HUES64 (cell line): ENCODE measurements around the gene ERG28.

Experiments
- H3K27ac ChIP-seq: 2 replicates; pipeline ENCODE4 v1.7.0; 2013; ENCODE audit warnings: low read depth, low read length, inconsistent platforms
- H3K27me3 ChIP-seq: 2 replicates; pipeline ENCODE4 v1.6.1; 2013; ENCODE audit warnings: mild to moderate bottlenecking, low read length; ENCODE audit not compliant: insufficient read depth
- H3K36me3 ChIP-seq: 2 replicates; pipeline ENCODE4 v1.6.1; 2013; ENCODE audit warnings: mild to moderate bottlenecking, low read length; ENCODE audit not compliant: insufficient read depth
- H3K4me1 ChIP-seq: 2 replicates; pipeline ENCODE4 v1.6.1; 2013; ENCODE audit warnings: mild to moderate bottlenecking, low read length, moderate library complexity; ENCODE audit not compliant: insufficient read depth
- H3K4me3 ChIP-seq: 2 replicates; pipeline ENCODE4 v1.5.1; 2013; ENCODE audit warnings: mild to moderate bottlenecking, low read length, moderate library complexity
- H3K9ac ChIP-seq: 2 replicates; pipeline ENCODE4 v1.6.1; 2013; ENCODE audit warnings: mild to moderate bottlenecking, low read depth, low read length
- H3K9me3 ChIP-seq: 2 replicates; pipeline ENCODE4 v1.6.1; 2013; ENCODE audit warnings: low read depth, low read length; ENCODE audit not compliant: insufficient read depth
- WGBS: fragments of 150-250, 120-280 bp; methylation state at CpG from one replicate; pipeline ENCODE4 v1.1.7; 2013; ENCODE audit warnings: missing lambda C conversion rate; 5-methylcytosine and 5-hydroxymethylcytosine counted together

The ERG28 gene

DNA sequence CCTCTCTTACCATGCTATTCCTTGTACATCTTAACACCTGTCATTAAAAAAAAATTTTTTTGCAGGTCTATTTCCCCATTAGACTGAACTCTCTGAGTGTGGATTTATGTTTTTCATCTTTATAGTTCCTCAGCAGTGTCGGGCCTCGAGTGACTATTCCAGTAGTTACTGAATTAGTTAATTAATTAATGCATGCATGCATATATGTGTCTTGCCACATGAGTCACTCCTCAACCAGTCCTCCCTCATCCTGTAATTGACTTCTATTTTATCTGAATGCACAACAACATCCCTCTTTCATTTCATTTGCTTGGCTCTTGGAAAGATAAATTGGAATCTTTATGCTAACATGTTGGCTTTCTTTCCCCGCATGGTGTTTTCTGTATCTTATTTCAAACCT lies 35.6 kb downstream of the ERG28 start:
- Histone ChIP-seq H3K36me3 (no peaks in the 10 kb centered on the region), H3K9me3 (no peaks in the 10 kb centered on the region), H3K27ac (no peak overlapping the region), H3K27me3 (no peaks in the 10 kb centered on the region), H3K4me1 (peaks cover 5% of the 10 kb centered on the region; the same call in 1 of the 2 replicates), H3K4me3 (no peak overlapping the region), H3K9ac (no peak overlapping the region)
- 97% methylated on average over 2 of the region's 3 CpGs for WGBS

DNA sequence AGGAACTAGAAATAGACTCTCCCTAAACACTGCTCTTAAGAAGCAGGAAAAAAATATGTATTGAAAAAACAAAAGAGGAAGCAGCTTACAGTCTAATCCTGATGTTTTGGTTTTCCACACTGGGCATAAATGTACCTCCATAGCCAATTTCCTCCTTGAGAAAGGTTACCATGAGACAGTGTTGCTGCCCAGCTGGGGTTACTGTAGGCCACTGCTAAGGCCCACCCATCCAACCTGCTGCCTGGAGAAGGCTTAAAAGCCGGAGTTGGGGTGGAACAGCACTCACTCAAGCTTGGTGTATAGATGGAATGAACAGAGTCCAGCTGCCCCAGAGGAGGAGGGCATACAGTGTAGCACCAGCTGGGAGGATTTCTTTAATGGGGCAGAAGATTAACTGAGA lies 41.1 kb downstream of the ERG28 start:
- no peaks in the 10 kb centered on the region for H3K27me3 ChIP-seq
- H3K9ac ChIP-seq = no peak overlapping the region
- WGBS = 90% methylated on average over 1 of the region's 1 CpG
- H3K27ac ChIP-seq = no peak overlapping the region
- no peak overlapping the region for H3K4me3 ChIP-seq
- H3K4me1 ChIP-seq = no peaks in the 10 kb centered on the region
- no peaks in the 10 kb centered on the region for H3K36me3 ChIP-seq
- H3K9me3 ChIP-seq = no peaks in the 10 kb centered on the region

DNA sequence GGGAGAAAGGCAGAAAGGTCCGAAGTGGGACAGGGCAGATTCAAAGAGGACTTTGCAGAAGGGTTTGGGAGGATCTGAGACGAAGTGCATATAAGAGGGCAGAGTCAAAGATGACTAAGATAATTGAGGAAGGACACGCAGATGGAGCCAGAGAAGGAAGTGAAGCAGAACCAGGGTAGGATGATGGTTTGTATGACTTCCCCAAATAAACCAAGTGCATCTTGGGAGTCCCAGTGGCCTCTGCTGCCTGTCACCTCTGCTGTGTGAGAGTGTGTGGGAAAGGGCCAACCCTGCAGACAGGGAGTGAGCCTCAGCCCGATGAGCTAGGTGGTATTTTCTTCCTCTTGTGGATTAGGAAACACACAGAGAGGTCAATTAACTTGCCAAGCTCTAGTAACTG lies 45.5 kb downstream of the ERG28 start:
- Histone ChIP-seq H3K9ac (no peak overlapping the region), H3K36me3 (no peaks in the 10 kb centered on the region), H3K9me3 (no peaks in the 10 kb centered on the region), H3K4me3 (no peak overlapping the region), H3K4me1 (no peaks in the 10 kb centered on the region), H3K27me3 (no peaks in the 10 kb centered on the region), H3K27ac (no peak overlapping the region)
- 91% methylated on average over 4 of the region's 4 CpGs for WGBS

DNA sequence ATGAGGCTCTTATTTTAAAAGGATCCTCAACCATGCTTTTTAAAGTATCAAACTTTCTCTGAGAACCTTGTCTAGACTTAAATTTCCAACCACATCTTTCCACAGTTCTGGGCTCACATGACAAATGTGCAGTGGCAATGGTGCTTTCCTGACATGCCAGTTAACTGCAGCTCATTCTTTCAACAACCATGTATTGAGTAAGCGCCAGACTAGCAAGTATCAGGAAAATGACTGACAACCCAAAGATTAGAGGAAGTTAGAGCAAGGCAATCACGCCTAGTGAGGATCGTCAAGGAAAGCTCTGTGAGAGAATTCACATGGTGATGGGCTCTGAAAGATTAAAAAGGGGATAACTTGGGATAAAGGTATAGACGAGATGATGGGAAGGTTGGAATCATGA lies 46.5 kb downstream of the ERG28 start:
- H3K27me3 ChIP-seq = no peaks in the 10 kb centered on the region
- H3K9ac ChIP-seq = no peak overlapping the region
- H3K36me3 ChIP-seq = no peaks in the 10 kb centered on the region
- no peak overlapping the region for H3K27ac ChIP-seq
- no peaks in the 10 kb centered on the region for H3K9me3 ChIP-seq
- WGBS = 66% methylated on average over 4 of the region's 4 CpGs
- no peaks in the 10 kb centered on the region; the same call in 1 of the 2 replicates for H3K4me1 ChIP-seq
- H3K4me3 ChIP-seq = no peak overlapping the region

DNA sequence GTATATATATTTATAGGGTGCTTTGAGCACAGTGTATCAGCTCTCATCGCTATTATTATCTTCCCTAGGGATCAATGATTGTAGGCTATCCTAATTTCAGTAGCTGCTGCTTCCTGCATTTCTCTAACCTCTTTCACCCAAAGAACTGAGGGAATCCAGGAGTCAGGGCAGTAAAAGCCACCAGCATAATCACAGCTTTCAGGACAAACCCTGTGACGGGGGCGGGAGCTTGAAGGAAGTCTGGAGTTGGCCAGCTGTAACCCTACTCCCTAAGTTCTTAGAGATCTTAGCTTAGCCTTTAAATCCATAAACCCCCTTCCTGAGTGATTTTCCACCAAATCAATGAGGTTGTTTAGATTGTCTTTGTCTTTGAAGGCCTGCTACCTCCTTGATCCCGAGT lies 48.5 kb downstream of the ERG28 start:
- no peaks in the 10 kb centered on the region for H3K9me3 ChIP-seq
- H3K36me3 ChIP-seq = no peaks in the 10 kb centered on the region
- WGBS = 91% methylated on average over 4 of the region's 4 CpGs
- no peak overlapping the region for H3K9ac ChIP-seq
- no peaks in the 10 kb centered on the region; the same call in 1 of the 2 replicates for H3K4me1 ChIP-seq
- no peaks in the 10 kb centered on the region for H3K27me3 ChIP-seq
- no peak overlapping the region for H3K27ac ChIP-seq
- no peak overlapping the region for H3K4me3 ChIP-seq

DNA sequence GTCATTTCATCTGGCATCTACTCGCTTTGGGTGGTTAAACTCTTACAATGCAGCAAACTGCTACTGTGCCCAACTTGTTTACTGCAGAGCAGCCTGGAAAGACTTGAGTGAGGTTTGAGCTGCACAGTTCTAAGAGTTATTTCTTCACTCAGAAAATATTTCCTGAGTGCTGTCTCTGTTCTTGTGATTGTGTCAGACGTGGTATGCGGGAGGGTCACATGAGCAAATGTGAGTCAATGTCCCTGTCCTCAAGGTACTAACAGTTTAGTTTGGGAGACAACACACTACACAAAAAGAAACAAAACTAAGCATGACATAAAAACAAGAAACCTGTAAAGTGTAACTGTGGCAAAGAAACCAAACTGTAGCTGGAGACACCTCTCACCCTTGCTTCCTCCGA lies 49.8 kb downstream of the ERG28 start:
- Histone ChIP-seq H3K9me3 (no peaks in the 10 kb centered on the region), H3K27me3 (no peaks in the 10 kb centered on the region), H3K4me3 (no peak overlapping the region), H3K4me1 (no peaks in the 10 kb centered on the region; the same call in 1 of the 2 replicates), H3K27ac (no peak overlapping the region), H3K9ac (no peak overlapping the region), H3K36me3 (no peaks in the 10 kb centered on the region)
- WGBS = 86% methylated on average over 4 of the region's 4 CpGs

DNA sequence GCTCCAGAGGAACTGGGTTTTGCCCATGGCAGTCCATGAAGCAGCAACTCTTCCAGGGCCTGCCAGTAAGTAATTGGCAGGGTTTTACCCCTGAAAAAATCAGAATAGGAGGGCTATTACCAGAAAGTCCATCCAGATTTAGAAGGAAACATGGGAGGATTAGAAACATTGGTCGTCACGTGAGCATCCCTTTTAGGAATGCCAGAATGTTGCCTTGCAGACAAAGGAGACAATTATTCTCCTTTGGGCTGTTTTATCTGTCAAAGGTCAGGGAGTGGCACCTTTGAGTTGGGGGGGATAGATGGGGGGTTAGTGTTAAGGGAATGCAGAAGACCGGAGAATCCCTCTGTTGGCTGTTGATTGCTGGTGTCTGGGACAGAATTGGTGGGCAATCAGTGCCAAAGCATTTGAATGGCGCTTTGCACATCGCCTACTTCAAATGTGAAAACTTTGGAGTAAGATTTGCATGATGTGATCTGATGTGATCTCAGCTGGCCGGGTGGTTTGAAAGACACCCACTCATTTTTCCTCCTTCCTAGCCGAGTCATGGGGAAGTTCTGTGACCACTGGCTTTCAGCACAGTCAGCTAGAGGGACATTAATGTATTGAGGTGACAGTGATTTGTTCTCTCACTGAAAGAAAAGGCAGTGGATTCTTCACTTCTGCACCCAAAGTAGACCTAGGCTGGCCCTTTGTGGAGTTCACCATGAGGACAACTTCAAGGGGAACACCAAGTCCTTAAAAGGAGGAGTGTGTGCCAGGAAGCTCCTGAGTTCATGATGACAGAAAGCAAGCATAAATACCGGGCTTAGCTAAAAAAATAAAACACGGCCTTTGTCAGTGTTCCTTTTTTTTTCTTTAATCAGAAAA lies 50.8 kb downstream of the ERG28 start:
- Histone ChIP-seq H3K9me3 (no peaks in the 10 kb centered on the region), H3K27me3 (no peaks in the 10 kb centered on the region), H3K9ac (no peak overlapping the region), H3K36me3 (no peaks in the 10 kb centered on the region), H3K4me1 (no peaks in the 10 kb centered on the region; the same call in 1 of the 2 replicates), H3K27ac (no peak overlapping the region), H3K4me3 (no peak overlapping the region)
- 86% methylated on average over 9 of the region's 9 CpGs for WGBS

DNA sequence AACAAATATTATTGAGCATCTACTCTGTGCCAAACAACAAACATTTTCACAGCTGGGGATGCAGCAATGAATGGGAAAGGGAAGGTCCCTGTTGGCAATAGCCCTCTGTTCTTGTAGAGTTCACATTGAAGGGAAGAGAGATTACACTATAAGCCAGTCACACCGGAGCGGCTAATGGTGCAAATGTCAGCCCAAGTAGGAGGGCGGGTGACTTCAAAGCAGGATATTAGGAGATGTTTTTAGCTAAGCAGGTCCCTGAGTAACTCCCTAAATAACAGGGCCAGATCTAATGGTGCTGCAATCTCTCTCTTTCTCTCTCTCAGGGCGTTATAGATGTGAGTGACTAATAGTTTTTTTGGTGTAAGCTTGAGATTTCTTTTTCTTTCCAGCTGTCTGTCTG lies 51.6 kb downstream of the ERG28 start:
- Histone ChIP-seq H3K27ac (no peak overlapping the region), H3K9ac (no peak overlapping the region), H3K36me3 (no peaks in the 10 kb centered on the region), H3K27me3 (no peaks in the 10 kb centered on the region), H3K4me3 (no peak overlapping the region), H3K4me1 (no peaks in the 10 kb centered on the region; the same call in 1 of the 2 replicates), H3K9me3 (no peaks in the 10 kb centered on the region)
- WGBS = 88% methylated on average over 4 of the region's 4 CpGs

DNA sequence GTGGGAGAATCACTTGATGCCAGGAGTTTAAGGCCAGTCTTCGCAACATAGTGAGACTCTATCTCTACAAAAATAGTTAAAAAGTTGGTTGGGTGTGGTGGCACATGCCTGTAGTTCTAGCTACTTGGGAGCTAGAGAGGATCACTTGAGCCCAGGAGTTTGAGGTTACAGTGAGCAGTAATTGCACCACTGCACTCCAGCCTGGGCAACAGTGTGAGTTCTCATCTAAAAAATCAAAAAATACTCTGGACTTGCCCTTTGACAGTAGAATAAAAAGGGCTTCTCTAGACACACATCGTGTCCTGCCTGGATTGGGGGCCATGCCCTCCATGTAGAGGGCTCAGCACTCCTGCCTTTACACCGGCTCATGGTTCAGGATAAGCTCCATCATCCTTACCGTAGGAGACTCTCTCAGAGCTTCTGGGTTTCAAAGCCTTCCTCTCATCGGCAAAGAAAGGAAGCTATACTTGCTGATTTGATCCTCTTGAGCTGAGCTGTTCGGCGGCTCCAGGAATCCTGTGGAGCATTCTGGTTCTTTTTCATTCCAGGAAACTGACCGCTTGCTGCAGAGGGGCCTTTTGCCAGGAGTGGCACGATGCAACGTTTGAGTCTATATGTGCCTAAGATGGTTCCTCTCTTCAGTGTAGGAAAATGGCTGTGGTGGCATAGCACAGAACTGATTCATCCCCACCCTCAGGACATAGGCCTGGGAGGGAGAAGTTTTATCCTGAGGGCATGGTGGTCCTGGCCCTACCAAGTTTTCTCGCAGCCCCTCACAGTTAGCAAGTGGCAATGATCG lies 52.6 kb downstream of the ERG28 start:
- no peak overlapping the region for H3K27ac ChIP-seq
- no peaks in the 10 kb centered on the region for H3K27me3 ChIP-seq
- no peaks in the 10 kb centered on the region; the same call in 1 of the 2 replicates for H3K4me1 ChIP-seq
- no peaks in the 10 kb centered on the region for H3K9me3 ChIP-seq
- H3K4me3 ChIP-seq = no peak overlapping the region
- H3K9ac ChIP-seq = no peak overlapping the region
- 95% methylated on average over 12 of the region's 12 CpGs for WGBS
- H3K36me3 ChIP-seq = no peaks in the 10 kb centered on the region

DNA sequence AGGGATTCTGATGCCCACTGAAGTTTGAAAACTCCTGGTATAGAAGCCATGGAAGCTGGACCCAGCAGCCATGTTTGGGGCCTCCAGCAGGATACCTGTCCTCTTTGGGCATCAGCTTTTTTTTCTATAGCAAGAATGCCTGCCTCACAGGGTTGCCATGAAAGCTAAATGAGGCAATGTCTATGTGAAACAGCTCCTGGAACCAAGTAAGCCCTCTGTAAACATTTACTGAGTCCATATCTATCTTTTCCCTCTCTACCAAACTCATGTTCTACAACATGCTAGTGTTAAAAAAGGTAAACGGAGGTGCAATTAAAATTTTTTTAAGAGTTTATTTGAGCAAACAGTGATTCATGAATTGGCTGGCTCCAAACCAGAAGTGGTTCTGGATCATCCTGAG lies 53.6 kb downstream of the ERG28 start:
- Histone ChIP-seq H3K4me1 (no peaks in the 10 kb centered on the region; the same call in 1 of the 2 replicates), H3K27me3 (no peaks in the 10 kb centered on the region), H3K27ac (no peak overlapping the region), H3K9me3 (no peaks in the 10 kb centered on the region), H3K9ac (no peak overlapping the region), H3K36me3 (no peaks in the 10 kb centered on the region), H3K4me3 (no peak overlapping the region)
- WGBS = 92% methylated on average over 1 of the region's 1 CpG

DNA sequence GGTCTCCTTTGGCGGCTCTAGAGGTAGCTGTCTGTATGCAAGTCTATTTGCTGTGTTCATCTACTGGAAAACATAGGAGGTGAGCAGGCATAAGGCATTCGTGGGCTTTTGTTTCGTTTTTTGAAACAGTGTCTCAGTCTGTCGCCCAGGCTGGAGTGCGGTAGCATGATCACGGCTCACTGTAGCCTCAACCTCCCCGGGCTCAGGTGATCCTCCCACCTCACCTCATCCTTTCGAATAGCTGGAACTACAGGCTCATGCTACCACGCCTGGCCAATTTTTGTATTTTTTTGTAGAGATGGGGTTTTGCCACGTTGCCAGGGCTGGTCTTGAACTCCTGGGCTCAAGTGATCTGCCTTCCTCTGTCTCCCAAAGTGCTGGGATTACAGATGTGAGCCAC lies 54.8 kb downstream of the ERG28 start:
- Histone ChIP-seq H3K27me3 (no peaks in the 10 kb centered on the region), H3K9me3 (no peaks in the 10 kb centered on the region), H3K27ac (no peak overlapping the region), H3K4me3 (no peak overlapping the region), H3K4me1 (no peaks in the 10 kb centered on the region; the same call in 1 of the 2 replicates), H3K9ac (no peak overlapping the region), H3K36me3 (no peaks in the 10 kb centered on the region)
- WGBS = 90% methylated on average over 10 of the region's 10 CpGs
